Psoas muscle (tissue), 8 donors: Measurements from ENCODE around the gene SMARCC2. TPM values are rescaled to one million over a fixed set of nuclear protein-coding genes. Genes with fewer than 3 reads are reported as not detected.

Source experiments
- ATAC-seq, 4 donors: fragments of 200-7000 bp; cut with Tn5 transposase; one replicate each; pipeline ENCODE4 v1.9.1; 2020; ENCODE audit warnings: moderate library complexity in 3 of 4, mild to moderate bottlenecking in 2 of 4
- DNase-seq, 2 donors: peaks; one replicate each; pipeline ENCODE4 v3.0.0-alpha.2; 2020
- H3K27ac ChIP-seq: fragments of 200-600 bp; one replicate; pipeline ENCODE4 v1.8.0; 2022
- H3K27me3 ChIP-seq, 3 donors: fragments of 200-600 bp in 1 of 3; one replicate each; pipeline versions ENCODE4 v1.6.1 to v1.8.0; 2013 to 2022; ENCODE audit warnings: low read length in 2 of 3, mild to moderate bottlenecking in 2 of 3, moderate library complexity in 1 of 3; ENCODE audit not compliant: insufficient read depth in 3 of 3
- H3K36me3 ChIP-seq, 2 donors: fragments of 200-600 bp in 1 of 2; one replicate each; pipeline versions ENCODE4 v1.6.1 to v1.8.0; 2013 to 2022; ENCODE audit warnings: low read depth in 1 of 2, mild to moderate bottlenecking in 1 of 2, moderate library complexity in 1 of 2; ENCODE audit not compliant: insufficient read depth in 1 of 2
- H3K4me1 ChIP-seq: fragments of 200-600 bp; one replicate; pipeline ENCODE4 v1.8.0; 2022
- H3K4me3 ChIP-seq: fragments of 200-600 bp; one replicate; pipeline ENCODE4 v1.8.0; 2022; ENCODE audit warnings: mild to moderate bottlenecking
- H3K9me3 ChIP-seq: fragments of 200-600 bp; one replicate; pipeline ENCODE4 v1.8.0; 2022
- WGBS, 3 donors: extraction: QIAGEN DNeasy Blood & Tissue Kit; methylation state at CpG; one replicate each; pipeline versions ENCODE4 v1.1.6 to v1.1.7; 2013; 5-methylcytosine and 5-hydroxymethylcytosine counted together
- intact Hi-C, 2 donors: fragments of 100-400 bp; cut with DNase I; formaldehyde crosslinking; loops; one replicate each; pipeline versions ENCODE4 v1.11.0 to v1.14.2; 2022
- polyA plus RNA-seq, 3 donors: library from polyadenylated mRNA; stranded (reverse); fragments of 200-250 nt; gene quantifications; one replicate each; pipeline ENCODE4 v1.2.3, GENCODE V29; 2013
- total RNA-seq, 4 donors: library from RNA; stranded (reverse); fragmentation: NEBNext Ultra II Directional in 2 of 4; extraction: Animal tissue kit (Norgen Biotek cat#: 25700) in 2 of 4; gene quantifications; one replicate each; pipeline versions ENCODE4 v1.2.1 to v1.2.4, GENCODE V29; 2021 to 2023
- TF ChIP-seq, protein P1 (sequence below): fragments of 200-600 bp; IDR thresholded peaks from one replicate; pipeline ENCODE4 v1.8.0; 2022; ENCODE audit warnings: antibody characterized with exemption
- donor health status: healthy with polysubstance abuse.
- donor health status: DM: no; HTN: no; CAD: no; lungs with moderate emphysema.
- donor health status: Bipolar disorder and iron deficiency.
- donor health status: healthy.
- donor health status: DM: yes; HTN: yes; CAD: no.
- donor health status: DM: no; HTN: no; CAD: no.
- donor health status: DM: no; HTN: no; CAD: no.
- donor health status: DM: yes; HTN: yes; CAD: no.

SMARCC2 gene
- total and polyA plus RNA-seq, 7 donors, result 16.5 to 78.7 (median 49.8) TPM

DNA sequence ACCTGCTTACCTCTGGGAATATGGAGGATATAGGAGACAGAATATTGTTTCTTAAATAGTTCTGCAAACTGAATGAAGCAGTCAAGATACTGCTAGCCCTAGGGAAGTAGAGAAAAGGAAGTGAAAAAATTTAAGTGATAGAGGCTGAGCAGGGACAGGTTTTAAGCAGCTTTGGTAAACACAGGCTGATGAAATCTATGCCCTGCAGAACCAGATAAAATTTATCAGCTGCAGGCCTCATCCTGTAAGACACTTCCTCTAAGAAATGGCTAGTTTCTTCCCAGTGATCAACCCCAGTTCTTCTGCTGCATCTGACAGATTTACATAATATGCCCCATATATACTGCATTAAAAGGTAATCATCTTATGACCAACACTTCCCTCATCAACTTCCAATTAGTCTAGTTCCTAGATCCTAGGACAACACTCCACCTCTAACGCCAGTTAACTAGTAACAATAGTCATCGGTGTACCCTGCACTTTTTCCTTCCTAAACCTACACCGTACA, 62.5 kb downstream of the SMARCC2 start:
- intact Hi-C loops, result loop anchor here (5.0 to 10.0 kb wide), 3 partner anchors 131 to 341 kb away; partner anchors contain the start of genes SPRYD4 (in 2 of the 2) and ANKRD52 (in 1 of the 2)
- ATAC-seq, result no peak
- H3K27me3 ChIP-seq, result no peaks in the 10 kb centered on the region
- H3K36me3 ChIP-seq, result peaks cover 0 to 23% of the 10 kb centered on the region in 2 donors
- H3K4me3 ChIP-seq, result peak overlapping the region; percentile 86
- no peaks in the 10 kb centered on the region for H3K9me3 ChIP-seq
- peaks cover 35% of the 10 kb centered on the region for H3K4me1 ChIP-seq
- TF ChIP-seq, protein P1, sequence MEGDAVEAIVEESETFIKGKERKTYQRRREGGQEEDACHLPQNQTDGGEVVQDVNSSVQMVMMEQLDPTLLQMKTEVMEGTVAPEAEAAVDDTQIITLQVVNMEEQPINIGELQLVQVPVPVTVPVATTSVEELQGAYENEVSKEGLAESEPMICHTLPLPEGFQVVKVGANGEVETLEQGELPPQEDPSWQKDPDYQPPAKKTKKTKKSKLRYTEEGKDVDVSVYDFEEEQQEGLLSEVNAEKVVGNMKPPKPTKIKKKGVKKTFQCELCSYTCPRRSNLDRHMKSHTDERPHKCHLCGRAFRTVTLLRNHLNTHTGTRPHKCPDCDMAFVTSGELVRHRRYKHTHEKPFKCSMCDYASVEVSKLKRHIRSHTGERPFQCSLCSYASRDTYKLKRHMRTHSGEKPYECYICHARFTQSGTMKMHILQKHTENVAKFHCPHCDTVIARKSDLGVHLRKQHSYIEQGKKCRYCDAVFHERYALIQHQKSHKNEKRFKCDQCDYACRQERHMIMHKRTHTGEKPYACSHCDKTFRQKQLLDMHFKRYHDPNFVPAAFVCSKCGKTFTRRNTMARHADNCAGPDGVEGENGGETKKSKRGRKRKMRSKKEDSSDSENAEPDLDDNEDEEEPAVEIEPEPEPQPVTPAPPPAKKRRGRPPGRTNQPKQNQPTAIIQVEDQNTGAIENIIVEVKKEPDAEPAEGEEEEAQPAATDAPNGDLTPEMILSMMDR, result no peak
- DNase-seq, result no peak
- WGBS, 3 donors, result 50 to 56% (median 55%) methylated on average over 3 of the region's 3 CpGs
- H3K27ac ChIP-seq, result peak overlapping the region; percentile 95

DNA sequence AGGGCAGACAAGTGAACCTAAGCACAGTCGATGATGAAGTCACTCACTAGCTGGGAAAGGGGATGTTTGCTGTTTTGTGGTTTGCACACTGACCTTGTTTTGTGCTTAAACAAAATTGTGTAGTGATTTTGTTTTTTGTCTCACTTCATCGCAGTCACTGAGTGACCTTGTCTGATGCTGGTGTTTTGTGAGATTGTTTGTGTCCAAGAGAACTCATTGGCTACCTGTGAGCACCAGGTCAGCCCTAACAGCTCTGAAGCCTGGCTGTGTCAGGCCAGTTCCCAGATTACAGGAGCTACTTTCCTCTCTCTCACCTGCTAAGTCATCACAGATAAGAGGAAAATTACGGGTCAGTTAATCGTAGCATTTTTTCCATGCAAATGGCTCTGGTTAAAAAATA, 65.2 kb downstream of the SMARCC2 start:
- peaks cover 46% of the 10 kb centered on the region for H3K4me1 ChIP-seq
- intact Hi-C loops, result loop anchor here in 1 of 2 donors (5.0 to 10.0 kb wide), 2 partner anchors 33 to 341 kb away; partner anchors contain the start of genes MYL6 and SPRYD4
- ATAC-seq (no peak), DNase-seq (no peak)
- H3K9me3 ChIP-seq, result no peaks in the 10 kb centered on the region
- 90 to 94% (median 91%) methylated on average over 4 of the region's 4 CpGs for WGBS, 3 donors
- H3K4me3 ChIP-seq, result no peak overlapping the region
- H3K27me3 ChIP-seq, result no peaks in the 10 kb centered on the region
- peaks cover 3 to 25% of the 10 kb centered on the region in 2 donors for H3K36me3 ChIP-seq
- H3K27ac ChIP-seq, result peak overlapping the region; percentile 95
- TF ChIP-seq, protein P1, result no peak

DNA sequence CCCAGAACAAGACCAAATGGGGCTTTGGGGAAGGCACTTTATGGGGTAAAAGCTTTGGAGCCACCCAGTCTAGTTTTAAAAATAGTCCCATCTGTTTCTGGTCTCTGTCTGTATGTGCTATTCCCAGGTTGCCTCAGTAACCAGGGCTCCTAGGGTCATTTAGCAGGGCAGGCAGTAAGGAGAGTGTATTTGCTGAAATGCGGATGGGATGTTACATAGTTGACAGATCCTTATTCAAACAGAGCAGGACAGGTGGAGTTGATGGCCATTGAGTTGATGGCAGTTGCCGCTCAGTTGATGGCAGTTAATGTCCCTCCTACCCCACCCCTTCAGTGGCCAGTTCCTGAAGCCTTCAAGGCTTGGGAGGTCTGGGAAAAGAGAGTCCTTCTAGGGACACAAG, 66.6 kb downstream of the SMARCC2 start:
- peak overlapping the region; percentile 95 for H3K27ac ChIP-seq

DNA sequence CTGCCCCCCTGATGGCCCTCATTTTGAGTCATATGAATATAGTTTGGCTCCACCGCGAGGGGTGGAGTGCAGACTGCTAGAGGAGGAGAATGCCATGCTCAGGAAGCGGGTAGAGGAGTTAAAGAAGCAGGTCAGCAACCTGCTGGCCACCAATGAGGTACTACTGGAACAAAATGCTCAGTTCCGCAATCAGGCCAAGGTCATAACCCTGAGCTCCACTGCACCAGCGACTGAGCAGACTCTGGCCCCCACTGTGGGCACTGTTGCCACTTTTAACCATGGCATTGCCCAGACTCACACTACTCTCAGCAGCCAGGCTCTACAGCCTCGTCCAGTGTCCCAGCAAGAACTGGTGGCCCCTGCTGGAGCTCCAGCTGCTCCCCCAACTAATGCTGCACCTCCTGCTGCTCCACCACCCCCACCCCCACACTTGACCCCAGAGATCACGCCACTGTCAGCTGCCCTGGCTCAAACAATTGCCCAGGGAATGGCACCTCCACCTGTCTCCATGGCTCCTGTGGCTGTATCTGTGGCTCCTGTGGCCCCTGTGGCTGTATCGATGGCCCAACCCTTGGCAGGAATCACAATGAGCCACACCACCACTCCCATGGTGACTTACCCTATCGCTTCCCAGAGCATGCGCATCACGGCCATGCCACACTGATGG, 67.9 kb downstream of the SMARCC2 start:
- peak overlapping the region; percentile 95 for H3K27ac ChIP-seq
- TF ChIP-seq, protein P1, result no peak
- H3K27me3 ChIP-seq, result no peaks in the 10 kb centered on the region
- ATAC-seq, result no peak
- peaks cover 41% of the 10 kb centered on the region for H3K4me1 ChIP-seq
- intact Hi-C loops, result loop anchor here (2.0 to 10.0 kb wide), 3 partner anchors 36 to 343 kb away; partner anchors contain the start of genes MYL6 (in 1 of the 2), SMARCC2 (in 1 of the 2) and SPRYD4 (in 1 of the 2)
- DNase-seq, result no peak
- WGBS, 3 donors, result 53 to 63% (median 56%) methylated on average over 11 of the region's 11 CpGs
- no peaks in the 10 kb centered on the region for H3K9me3 ChIP-seq
- peaks cover 3 to 29% of the 10 kb centered on the region in 2 donors for H3K36me3 ChIP-seq
- no peak overlapping the region for H3K4me3 ChIP-seq

More for the DNA sequence above, 66.6 kb downstream of the SMARCC2 start:
- TF ChIP-seq, protein P1, result no peak
- H3K27me3 ChIP-seq, result no peaks in the 10 kb centered on the region
- ATAC-seq, result no peak
- H3K36me3 ChIP-seq, result peaks cover 3 to 27% of the 10 kb centered on the region in 2 donors
- peaks cover 51% of the 10 kb centered on the region for H3K4me1 ChIP-seq
- no peaks in the 10 kb centered on the region for H3K9me3 ChIP-seq
- H3K4me3 ChIP-seq, result no peak overlapping the region
- no peak for DNase-seq
- WGBS, 3 donors, result 12 to 48% (median 36%) methylated on average over 2 of the region's 2 CpGs
- intact Hi-C loops, result loop anchor here (1.0 to 10.0 kb wide), 4 partner anchors 35 to 342 kb away; partner anchors contain the start of genes MYL6 (in 2 of the 2) and SPRYD4 (in 1 of the 2)
